ENCODE results near the gene STX8.

Gene STX8

DNA sequence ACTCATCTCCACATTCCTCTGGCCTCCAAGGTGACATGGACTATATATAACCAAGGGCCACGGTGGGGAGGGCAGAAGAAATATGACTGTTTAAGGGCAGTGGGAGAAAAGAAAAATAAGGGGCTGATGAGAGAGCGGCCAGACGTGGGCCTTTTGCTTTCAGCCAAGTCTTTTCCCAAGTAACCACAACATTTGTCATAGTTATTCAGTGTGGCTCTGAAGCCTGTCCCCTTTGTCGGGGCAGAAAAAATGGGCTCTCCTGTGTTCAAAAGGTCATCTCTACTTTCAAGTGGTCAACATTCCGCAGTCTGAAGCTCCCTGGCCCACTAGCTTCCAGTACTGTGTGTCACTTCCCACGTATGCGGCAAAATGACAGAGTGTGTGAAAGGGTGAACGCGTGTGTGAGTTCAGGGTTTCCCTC, 308.9 kb downstream of the STX8 start:
- Histone ChIP-seq H3K4me2 (ENCODE audit: low read length) (no peak overlapping the region), H4K91ac (ENCODE audit: low read depth, low read length) (no peak overlapping the region), H2BK12ac (ENCODE audit: low read length) (no peak overlapping the region), H3K27me3 (ENCODE audit: insufficient read depth, low read length) (no peaks in the 10 kb centered on the region), H3K4ac (ENCODE audit: low read depth, low read length) (no peak overlapping the region), H3K14ac (ENCODE audit: low read length) (no peak overlapping the region), H3K36me3 (ENCODE audit: control insufficient read depth in 1 of 2, insufficient read depth in 2 of 2, low read length in 2 of 2) (no peaks in the 10 kb centered on the region), H3K9me3 (ENCODE audit: insufficient read depth, low read depth, low read length) (peaks cover 2% of the 10 kb centered on the region), H2AK5ac (ENCODE audit: low read length) (no peak overlapping the region), H3K9ac (ENCODE audit: low read length) (no peak overlapping the region), H3K23ac (ENCODE audit: low read length) (no peak overlapping the region), H3K4me1 (ENCODE audit: control insufficient read depth in 1 of 2, insufficient read depth in 2 of 2, low read length in 2 of 2) (peaks cover 3 to 6% of the 10 kb centered on the region in 2 experiments), H4K8ac (ENCODE audit: low read depth, low read length) (no peak overlapping the region), H2AFZ (ENCODE audit: insufficient read depth, low read length, poor library complexity) (no peak overlapping the region), H2BK5ac (ENCODE audit: low read depth, low read length, poor library complexity) (no peak overlapping the region), H3K79me2 (ENCODE audit: control insufficient read depth, insufficient read depth, low read length, poor library complexity) (no peaks in the 10 kb centered on the region), H3K4me3 (ENCODE audit: low read depth, low read length) (no peak overlapping the region), H3K79me1 (ENCODE audit: low read length) (no peaks in the 10 kb centered on the region), H4K12ac (ENCODE audit: low read depth, low read length) (no peak overlapping the region), H3K27ac (ENCODE audit: low read depth, low read length) (no peak overlapping the region), H3K18ac (ENCODE audit: low read length) (no peak overlapping the region), H2BK120ac (ENCODE audit: insufficient read depth, low read length, poor library complexity) (no peak overlapping the region)
- DNase-seq: peak; percentile 76 to 82
- no CpG with 5 or more reads among the region's 9 CpGs for WGBS (ENCODE audit: extremely low coverage, insufficient coverage, insufficient read length)

DNA sequence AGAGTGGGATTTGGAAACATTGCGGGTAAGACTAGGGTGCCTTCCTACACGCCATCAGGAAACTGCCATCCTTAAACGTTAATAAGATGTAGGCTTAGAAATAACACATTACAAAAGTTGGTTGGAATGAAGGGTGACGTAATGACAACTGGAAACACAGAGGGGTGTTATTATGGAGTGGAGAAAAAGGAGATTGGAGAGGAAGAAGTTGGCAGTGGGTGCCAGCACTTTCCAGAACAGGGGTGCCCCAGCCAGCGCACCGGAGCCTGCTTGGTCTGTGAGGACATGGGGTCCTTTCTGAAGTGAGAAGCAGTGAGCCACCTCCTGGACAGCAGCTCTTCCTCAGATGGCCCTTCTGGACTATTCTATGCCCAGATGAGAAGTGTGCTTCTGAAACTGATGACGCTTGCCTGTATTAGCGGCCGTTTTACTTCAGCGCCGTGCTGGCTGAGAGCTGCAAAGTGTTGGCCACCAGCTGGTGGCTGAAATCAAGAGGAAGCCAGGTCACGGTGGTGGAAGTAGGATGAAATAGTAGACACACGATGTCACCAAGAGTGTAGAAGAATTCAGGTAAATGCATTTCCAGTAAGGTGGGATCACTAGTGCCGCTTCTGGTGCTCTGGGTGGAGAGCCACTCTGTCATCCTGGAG, 309.5 kb downstream of the STX8 start:
- no peak overlapping the region for H3K4me2 ChIP-seq (ENCODE audit: low read length)
- H2BK12ac ChIP-seq (ENCODE audit: low read length): no peak overlapping the region
- H3K4me3 ChIP-seq (ENCODE audit: low read depth, low read length): no peak overlapping the region
- H3K9ac ChIP-seq (ENCODE audit: low read length): no peak overlapping the region
- H3K14ac ChIP-seq (ENCODE audit: low read length): no peak overlapping the region
- H4K8ac ChIP-seq (ENCODE audit: low read depth, low read length): no peak overlapping the region
- WGBS (ENCODE audit: extremely low coverage, insufficient coverage, insufficient read length): 100% methylated on average over 1 of the region's 14 CpGs
- no peak overlapping the region for H2AK5ac ChIP-seq (ENCODE audit: low read length)
- no peaks in the 10 kb centered on the region for H3K36me3 ChIP-seq (ENCODE audit: control insufficient read depth in 1 of 2, insufficient read depth in 2 of 2, low read length in 2 of 2)
- no peak overlapping the region for H3K27ac ChIP-seq (ENCODE audit: low read depth, low read length)
- H3K23ac ChIP-seq (ENCODE audit: low read length): no peak overlapping the region
- no peaks in the 10 kb centered on the region for H3K79me1 ChIP-seq (ENCODE audit: low read length)
- H4K12ac ChIP-seq (ENCODE audit: low read depth, low read length): no peak overlapping the region
- H3K18ac ChIP-seq (ENCODE audit: low read length): no peak overlapping the region
- no peak overlapping the region for H2AFZ ChIP-seq (ENCODE audit: insufficient read depth, low read length, poor library complexity)
- no peak overlapping the region for H2BK5ac ChIP-seq (ENCODE audit: low read depth, low read length, poor library complexity)
- H3K27me3 ChIP-seq (ENCODE audit: insufficient read depth, low read length): no peaks in the 10 kb centered on the region
- H2BK120ac ChIP-seq (ENCODE audit: insufficient read depth, low read length, poor library complexity): no peak overlapping the region
- peak; percentile 45 to 58 for DNase-seq
- H3K9me3 ChIP-seq (ENCODE audit: insufficient read depth, low read depth, low read length): peaks cover 2% of the 10 kb centered on the region
- H3K79me2 ChIP-seq (ENCODE audit: control insufficient read depth, insufficient read depth, low read length, poor library complexity): no peaks in the 10 kb centered on the region
- peaks cover 3 to 6% of the 10 kb centered on the region in 2 experiments for H3K4me1 ChIP-seq (ENCODE audit: control insufficient read depth in 1 of 2, insufficient read depth in 2 of 2, low read length in 2 of 2)
- no peak overlapping the region for H3K4ac ChIP-seq (ENCODE audit: low read depth, low read length)
- no peak overlapping the region for H4K91ac ChIP-seq (ENCODE audit: low read depth, low read length)

DNA sequence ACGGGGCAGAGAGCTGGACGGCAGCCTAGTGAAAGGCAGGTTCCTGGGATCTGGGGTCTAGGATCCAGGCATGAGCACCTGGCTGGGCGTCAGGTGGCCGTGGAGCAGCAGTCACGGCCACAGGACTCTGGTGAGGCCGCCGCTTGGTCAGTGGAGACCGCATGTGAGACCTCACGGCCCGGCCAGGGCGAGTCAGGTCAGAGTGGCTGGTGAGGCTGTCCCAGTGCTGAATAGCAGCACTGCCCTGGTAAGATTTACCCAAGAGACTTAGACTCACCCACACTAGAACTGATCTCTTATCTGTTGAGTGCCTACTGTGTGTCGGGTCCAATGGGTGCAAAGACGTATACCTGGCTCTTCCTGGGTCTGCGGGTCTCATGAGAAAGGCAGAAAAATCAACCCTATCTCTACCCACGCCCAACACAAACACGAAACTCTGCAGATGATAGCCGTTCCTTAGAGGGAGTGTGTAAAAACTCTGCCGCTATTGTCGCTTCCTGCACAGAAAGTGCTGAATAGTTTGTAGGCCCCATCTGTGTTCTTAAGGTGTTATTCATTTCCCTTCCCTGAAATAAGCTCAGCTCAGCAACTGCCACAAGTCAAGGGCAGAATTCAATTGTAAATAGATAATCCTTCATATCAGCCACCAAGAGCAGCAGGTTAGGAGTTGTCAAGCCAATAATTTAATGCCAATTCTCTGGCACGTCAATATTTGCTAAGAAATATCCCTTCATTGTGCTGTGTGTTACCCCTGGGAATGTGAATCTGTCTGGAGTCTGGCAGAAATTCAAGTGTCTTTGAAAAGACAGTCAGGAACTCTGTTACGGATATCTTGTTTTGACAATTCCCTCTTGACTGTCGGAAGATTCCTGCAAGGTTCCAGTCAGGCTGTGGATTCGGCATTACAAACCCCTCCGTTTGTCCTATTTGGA, 314.3 kb downstream of the STX8 start:
- Histone ChIP-seq H3K79me2 (ENCODE audit: control insufficient read depth, insufficient read depth, low read length, poor library complexity) (no peaks in the 10 kb centered on the region), H2AK5ac (ENCODE audit: low read length) (no peak overlapping the region), H2BK5ac (ENCODE audit: low read depth, low read length, poor library complexity) (no peak overlapping the region), H3K79me1 (ENCODE audit: low read length) (peaks cover 2% of the 10 kb centered on the region), H3K27ac (ENCODE audit: low read depth, low read length) (no peak overlapping the region), H3K4me2 (ENCODE audit: low read length) (no peak overlapping the region), H4K91ac (ENCODE audit: low read depth, low read length) (no peak overlapping the region), H3K4me3 (ENCODE audit: low read depth, low read length) (no peak overlapping the region), H3K36me3 (ENCODE audit: control insufficient read depth in 1 of 2, insufficient read depth in 2 of 2, low read length in 2 of 2) (no peaks in the 10 kb centered on the region), H3K4me1 (ENCODE audit: control insufficient read depth in 1 of 2, insufficient read depth in 2 of 2, low read length in 2 of 2) (peaks cover 7 to 19% of the 10 kb centered on the region in 2 experiments), H2BK120ac (ENCODE audit: insufficient read depth, low read length, poor library complexity) (no peak overlapping the region), H3K9me3 (ENCODE audit: insufficient read depth, low read depth, low read length) (peaks cover 2% of the 10 kb centered on the region), H3K9ac (ENCODE audit: low read length) (no peak overlapping the region), H2BK12ac (ENCODE audit: low read length) (no peak overlapping the region), H3K23ac (ENCODE audit: low read length) (no peak overlapping the region), H3K4ac (ENCODE audit: low read depth, low read length) (no peak overlapping the region), H3K14ac (ENCODE audit: low read length) (no peak overlapping the region), H2AFZ (ENCODE audit: insufficient read depth, low read length, poor library complexity) (no peak overlapping the region), H3K18ac (ENCODE audit: low read length) (no peak overlapping the region), H4K8ac (ENCODE audit: low read depth, low read length) (no peak overlapping the region), H3K27me3 (ENCODE audit: insufficient read depth, low read length) (no peaks in the 10 kb centered on the region), H4K12ac (ENCODE audit: low read depth, low read length) (no peak overlapping the region)
- no peak for DNase-seq
- no CpG with 5 or more reads among the region's 24 CpGs for WGBS (ENCODE audit: extremely low coverage, insufficient coverage, insufficient read length)

DNA sequence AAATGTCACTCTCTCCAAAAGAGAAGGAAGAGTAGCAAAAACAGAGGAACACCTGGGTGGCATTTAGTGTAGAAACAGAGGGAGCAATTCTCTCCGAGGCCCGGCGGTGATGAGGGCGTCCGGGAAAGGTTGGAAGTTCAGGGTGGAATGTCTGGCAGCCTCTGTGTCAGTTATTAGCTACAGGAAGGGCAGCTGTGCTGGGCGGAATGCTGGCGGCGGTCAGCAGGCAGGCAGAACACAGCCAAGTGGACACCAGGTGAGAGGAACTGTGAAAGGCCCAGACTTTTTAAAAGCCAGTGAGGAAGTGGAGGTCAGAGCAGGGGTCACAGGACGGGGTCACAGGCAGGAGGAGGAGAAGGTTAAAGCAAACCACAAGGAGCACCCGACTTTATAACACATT, 316.2 kb downstream of the STX8 start:
- Histone ChIP-seq H4K91ac (ENCODE audit: low read depth, low read length) (no peak overlapping the region), H3K79me2 (ENCODE audit: control insufficient read depth, insufficient read depth, low read length, poor library complexity) (no peaks in the 10 kb centered on the region), H2AFZ (ENCODE audit: insufficient read depth, low read length, poor library complexity) (no peak overlapping the region), H3K4ac (ENCODE audit: low read depth, low read length) (no peak overlapping the region), H2BK12ac (ENCODE audit: low read length) (no peak overlapping the region), H4K8ac (ENCODE audit: low read depth, low read length) (no peak overlapping the region), H3K36me3 (ENCODE audit: control insufficient read depth in 1 of 2, insufficient read depth in 2 of 2, low read length in 2 of 2) (no peaks in the 10 kb centered on the region), H3K4me2 (ENCODE audit: low read length) (no peak overlapping the region), H3K23ac (ENCODE audit: low read length) (no peak overlapping the region), H3K9me3 (ENCODE audit: insufficient read depth, low read depth, low read length) (no peaks in the 10 kb centered on the region), H3K14ac (ENCODE audit: low read length) (no peak overlapping the region), H3K9ac (ENCODE audit: low read length) (no peak overlapping the region), H2BK120ac (ENCODE audit: insufficient read depth, low read length, poor library complexity) (no peak overlapping the region), H3K4me1 (ENCODE audit: control insufficient read depth in 1 of 2, insufficient read depth in 2 of 2, low read length in 2 of 2) (peaks cover 7 to 16% of the 10 kb centered on the region in 2 experiments), H3K27ac (ENCODE audit: low read depth, low read length) (no peak overlapping the region), H4K12ac (ENCODE audit: low read depth, low read length) (no peak overlapping the region), H3K79me1 (ENCODE audit: low read length) (peaks cover 2% of the 10 kb centered on the region), H2BK5ac (ENCODE audit: low read depth, low read length, poor library complexity) (no peak overlapping the region), H2AK5ac (ENCODE audit: low read length) (no peak overlapping the region), H3K4me3 (ENCODE audit: low read depth, low read length) (no peak overlapping the region), H3K18ac (ENCODE audit: low read length) (no peak overlapping the region), H3K27me3 (ENCODE audit: insufficient read depth, low read length) (no peaks in the 10 kb centered on the region)
- WGBS (ENCODE audit: extremely low coverage, insufficient coverage, insufficient read length): no CpG with 5 or more reads among the region's 10 CpGs
- DNase-seq: peak; percentile 92 to 93
